Measurements from ENCODE around the gene PTMS. TPM values are rescaled to one million over a fixed set of nuclear protein-coding genes. Genes with fewer than 3 reads are reported as not detected.
A peak's percentile ranks its signal among the peaks of the same experiment; 100 is the strongest.

PTMS gene
- total and polyA plus RNA-seq, 2 experiments from 2014 or later: 180 to 315 TPM

DNA sequence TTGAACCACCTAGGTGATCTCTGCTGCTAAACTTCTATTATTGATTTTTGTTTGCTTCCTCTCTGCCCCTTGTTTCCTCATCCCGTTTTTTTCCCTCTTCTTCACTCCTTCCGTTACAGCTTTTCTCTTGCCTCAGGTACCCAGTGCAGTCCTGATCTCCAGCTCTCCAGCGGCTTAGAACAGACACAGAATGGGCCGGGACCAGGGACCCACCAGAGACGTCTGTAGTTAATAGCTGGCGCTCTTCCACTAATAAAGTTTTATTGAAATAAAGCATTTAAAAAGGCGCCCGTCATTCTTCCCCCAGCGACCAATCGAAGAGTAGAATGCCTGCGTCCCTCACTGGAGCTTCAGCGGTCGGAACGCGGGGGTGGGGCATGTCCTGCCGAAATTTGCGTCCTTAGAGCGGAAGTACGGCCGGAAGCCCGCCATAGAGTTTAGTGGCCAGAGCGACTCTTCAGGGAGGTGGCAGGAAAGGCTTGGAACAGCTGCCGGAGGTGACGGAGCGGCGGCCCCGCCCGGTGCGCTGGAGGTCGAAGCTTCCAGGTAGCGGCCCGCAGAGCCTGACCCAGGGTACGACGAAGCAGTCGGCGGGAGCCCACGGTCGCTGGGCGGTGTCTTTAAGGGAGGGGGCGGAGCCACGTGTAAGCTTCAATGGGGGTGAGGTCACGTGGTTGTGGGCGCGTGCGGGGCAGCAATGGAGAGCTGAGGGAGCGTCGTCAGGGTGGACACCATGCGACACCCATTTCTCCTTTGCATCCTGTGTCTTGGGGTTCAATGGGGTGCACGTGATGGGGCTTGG, 42.4 kb upstream of the PTMS start, which contains the start of gene COPS7A:
COPS7A (plus strand) TSS at position 440 of the 802 bp plus-strand sequence. CDS start 611 bp downstream, outside the sequence.
- H3K4me2 ChIP-seq: peak within 1 kb of the TSS; percentile 89
- H3K4me3 ChIP-seq: peak within 1 kb of the TSS; percentile 23
- no peaks in the 10 kb centered on the region for H3K9me3 ChIP-seq (ENCODE audit: low read depth)
- DNase-seq (ENCODE audit: low spot score): peak; percentile 98
- no peaks in the 10 kb centered on the region for H3K36me3 ChIP-seq (replicated peaks; ENCODE audit: insufficient read depth, low read depth)
- TF ChIP-seq EZH2 (IDR thresholded peaks at IDR 0.05; ENCODE audit: borderline replicate concordance) (no peak), EZH2phosphoT487 (IDR thresholded peaks at IDR 0.05; ENCODE audit: low read depth, severe bottlenecking, unreplicated experiment) (no peak)
- TF ChIP-seq, protein P1, sequence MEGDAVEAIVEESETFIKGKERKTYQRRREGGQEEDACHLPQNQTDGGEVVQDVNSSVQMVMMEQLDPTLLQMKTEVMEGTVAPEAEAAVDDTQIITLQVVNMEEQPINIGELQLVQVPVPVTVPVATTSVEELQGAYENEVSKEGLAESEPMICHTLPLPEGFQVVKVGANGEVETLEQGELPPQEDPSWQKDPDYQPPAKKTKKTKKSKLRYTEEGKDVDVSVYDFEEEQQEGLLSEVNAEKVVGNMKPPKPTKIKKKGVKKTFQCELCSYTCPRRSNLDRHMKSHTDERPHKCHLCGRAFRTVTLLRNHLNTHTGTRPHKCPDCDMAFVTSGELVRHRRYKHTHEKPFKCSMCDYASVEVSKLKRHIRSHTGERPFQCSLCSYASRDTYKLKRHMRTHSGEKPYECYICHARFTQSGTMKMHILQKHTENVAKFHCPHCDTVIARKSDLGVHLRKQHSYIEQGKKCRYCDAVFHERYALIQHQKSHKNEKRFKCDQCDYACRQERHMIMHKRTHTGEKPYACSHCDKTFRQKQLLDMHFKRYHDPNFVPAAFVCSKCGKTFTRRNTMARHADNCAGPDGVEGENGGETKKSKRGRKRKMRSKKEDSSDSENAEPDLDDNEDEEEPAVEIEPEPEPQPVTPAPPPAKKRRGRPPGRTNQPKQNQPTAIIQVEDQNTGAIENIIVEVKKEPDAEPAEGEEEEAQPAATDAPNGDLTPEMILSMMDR (IDR thresholded peaks at IDR 0.05; ENCODE audit: poor library complexity): no peak
- H2AFZ ChIP-seq: peak within 1 kb of the TSS; percentile 75
- peak within 1 kb of the TSS; percentile 76 for H3K27ac ChIP-seq
- 1% methylated on average over 49 of the region's 49 CpGs for WGBS (ENCODE audit: low lambda C conversion rate, missing lambda C conversion rate)
- H3K9me2 ChIP-seq (replicated peaks; ENCODE audit: insufficient read depth): no peaks in the 10 kb centered on the region
- peaks cover 12% of the 10 kb centered on the region for H3K79me2 ChIP-seq
- peaks cover 8% of the 10 kb centered on the region for H3K4me1 ChIP-seq (ENCODE audit: insufficient read depth)
- no peaks in the 10 kb centered on the region for H3K27me3 ChIP-seq
- no peaks in the 10 kb centered on the region for H4K20me1 ChIP-seq (ENCODE audit: insufficient read depth, poor library complexity, severe bottlenecking)

DNA sequence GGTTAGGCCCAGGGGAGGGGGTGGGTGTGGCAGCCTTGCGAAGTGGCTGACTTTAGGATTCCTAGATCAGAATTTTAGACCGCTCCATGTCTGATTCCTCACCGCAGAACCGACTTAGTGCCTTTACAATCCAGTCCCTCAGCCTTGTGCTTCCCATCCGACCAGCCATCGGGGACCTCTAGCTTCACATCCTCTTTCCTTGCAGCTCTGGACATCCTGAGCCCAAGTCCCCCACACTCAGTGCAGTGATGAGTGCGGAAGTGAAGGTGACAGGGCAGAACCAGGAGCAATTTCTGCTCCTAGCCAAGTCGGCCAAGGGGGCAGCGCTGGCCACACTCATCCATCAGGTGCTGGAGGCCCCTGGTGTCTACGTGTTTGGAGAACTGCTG, 41.8 kb upstream of the PTMS start:
- H3K4me3 ChIP-seq: peak overlapping the region; percentile 1
- H3K79me2 ChIP-seq: peaks cover 12% of the 10 kb centered on the region
- DNase-seq (ENCODE audit: low spot score): peak; percentile 24
- peak overlapping the region; percentile 76 for H3K27ac ChIP-seq
- no peak for TF ChIP-seq EZH2phosphoT487 (IDR thresholded peaks at IDR 0.05; ENCODE audit: low read depth, severe bottlenecking, unreplicated experiment)
- no peak for TF ChIP-seq EZH2 (IDR thresholded peaks at IDR 0.05; ENCODE audit: borderline replicate concordance)
- TF ChIP-seq, protein P1 (IDR thresholded peaks at IDR 0.05; ENCODE audit: poor library complexity): no peak
- 25% methylated on average over 9 of the region's 10 CpGs for WGBS (ENCODE audit: low lambda C conversion rate, missing lambda C conversion rate)
- no peaks in the 10 kb centered on the region for H4K20me1 ChIP-seq (ENCODE audit: insufficient read depth, poor library complexity, severe bottlenecking)
- no peaks in the 10 kb centered on the region for H3K36me3 ChIP-seq (replicated peaks; ENCODE audit: insufficient read depth, low read depth)
- peak overlapping the region; percentile 42 for H2AFZ ChIP-seq
- H3K4me1 ChIP-seq (ENCODE audit: insufficient read depth): peaks cover 8% of the 10 kb centered on the region
- H3K9me2 ChIP-seq (replicated peaks; ENCODE audit: insufficient read depth): no peaks in the 10 kb centered on the region
- no peaks in the 10 kb centered on the region for H3K9me3 ChIP-seq (ENCODE audit: low read depth)
- H3K4me2 ChIP-seq: peak overlapping the region; percentile 89
- H3K27me3 ChIP-seq: no peaks in the 10 kb centered on the region

DNA sequence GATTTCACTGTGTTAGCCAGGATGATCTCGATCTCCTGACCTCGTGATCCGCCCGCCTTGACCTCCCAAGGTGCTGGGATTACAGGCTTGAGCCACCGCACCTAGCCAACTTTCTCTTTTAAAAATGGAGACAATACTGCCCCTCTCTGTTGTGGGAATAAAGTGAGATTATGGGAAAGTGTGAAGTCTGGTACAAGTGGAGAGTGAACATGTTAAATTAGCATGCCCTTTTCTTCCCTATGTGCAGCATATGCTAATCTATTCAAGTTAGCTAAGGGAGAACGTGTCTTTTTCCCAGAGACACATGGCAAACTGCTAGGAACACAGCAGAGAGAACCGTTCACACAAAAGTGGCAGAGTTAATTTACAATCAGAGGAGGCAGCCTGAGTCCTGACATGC, 40.8 kb upstream of the PTMS start:
- Histone ChIP-seq H3K27ac (no peak overlapping the region), H3K4me3 (no peak overlapping the region), H3K9me2 (replicated peaks; ENCODE audit: insufficient read depth) (no peaks in the 10 kb centered on the region), H3K27me3 (no peaks in the 10 kb centered on the region), H3K4me2 (no peak overlapping the region), H4K20me1 (ENCODE audit: insufficient read depth, poor library complexity, severe bottlenecking) (no peaks in the 10 kb centered on the region), H3K4me1 (ENCODE audit: insufficient read depth) (peaks cover 8% of the 10 kb centered on the region), H3K79me2 (peaks cover 12% of the 10 kb centered on the region), H3K9me3 (ENCODE audit: low read depth) (no peaks in the 10 kb centered on the region), H3K36me3 (replicated peaks; ENCODE audit: insufficient read depth, low read depth) (no peaks in the 10 kb centered on the region), H2AFZ (no peak overlapping the region)
- 95% methylated on average over 7 of the region's 7 CpGs for WGBS (ENCODE audit: low lambda C conversion rate, missing lambda C conversion rate)
- TF ChIP-seq EZH2phosphoT487 (IDR thresholded peaks at IDR 0.05; ENCODE audit: low read depth, severe bottlenecking, unreplicated experiment) (no peak), EZH2 (IDR thresholded peaks at IDR 0.05; ENCODE audit: borderline replicate concordance) (no peak)
- TF ChIP-seq, protein P1 (IDR thresholded peaks at IDR 0.05; ENCODE audit: poor library complexity): no peak
- DNase-seq (ENCODE audit: low spot score): no peak
